ENCODE data around the gene MFSD6L. TPM values are rescaled to one million over a fixed set of nuclear protein-coding genes. Genes with fewer than 3 reads are reported as not detected.
"Not testable (repeated sequence)": the region's sequence is repeated elsewhere in the genome, so short reads cannot be mapped to it uniquely, and the experiment has no call there.

MFSD6L gene
- total RNA-seq, 1 donor from 2014 or later = not detected

DNA sequence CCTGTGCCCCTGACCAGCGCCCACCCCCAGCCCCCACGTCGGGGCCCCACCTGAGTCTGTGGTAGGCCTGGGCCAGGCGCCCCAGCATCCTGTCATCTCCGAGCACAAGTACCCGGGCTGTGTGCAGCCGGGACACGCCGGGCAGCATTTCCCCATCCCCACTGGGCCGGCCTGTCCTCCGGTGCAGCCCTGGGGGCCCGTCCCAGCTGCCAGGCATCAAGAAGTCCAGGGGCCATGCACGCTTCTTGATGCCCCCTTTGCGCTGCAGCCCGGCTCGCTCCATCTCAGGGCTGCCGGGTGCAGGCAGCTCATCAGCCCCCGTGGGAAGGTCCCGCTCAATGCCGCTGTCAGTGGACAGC is 29.3 kb upstream of the MFSD6L start:
- intact Hi-C loops (cut with DNase I) = no loop called here
- no peak for DNase-seq (ENCODE audit: low spot score)
- ATAC-seq = no peak

DNA sequence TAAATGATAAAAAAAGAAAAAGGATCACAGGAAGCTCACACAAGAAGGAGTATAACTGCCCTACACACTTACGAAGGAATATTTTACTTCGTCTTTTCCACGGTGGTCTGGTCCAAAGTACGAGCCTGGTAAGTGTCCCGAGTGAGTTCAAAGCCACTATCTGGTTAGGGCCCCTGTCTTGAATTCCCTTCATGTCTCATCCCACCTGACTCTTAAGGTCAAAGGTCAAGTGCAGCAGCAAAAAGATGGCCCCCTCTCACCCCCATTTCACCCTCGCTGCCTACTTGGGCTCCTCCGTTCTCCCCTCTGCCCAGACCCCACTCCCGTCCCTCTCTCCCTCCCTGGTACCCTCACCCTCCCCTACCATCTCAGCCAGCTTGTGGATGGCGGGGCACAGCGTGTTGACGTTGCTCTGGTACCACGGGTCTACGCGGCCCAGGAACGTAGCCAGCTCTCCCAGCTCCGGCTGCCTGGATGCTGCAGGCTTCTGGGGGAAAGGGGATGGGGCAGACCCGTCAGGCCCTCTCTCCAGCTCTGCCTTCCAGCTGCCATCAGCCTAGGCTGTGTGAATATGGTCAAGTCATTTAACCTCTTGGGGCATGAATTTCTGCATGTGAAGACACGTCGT is 27.8 kb upstream of the MFSD6L start:
- intact Hi-C loops (cut with DNase I) = no loop called here
- ATAC-seq (no peak), DNase-seq (ENCODE audit: low spot score) (no peak)

DNA sequence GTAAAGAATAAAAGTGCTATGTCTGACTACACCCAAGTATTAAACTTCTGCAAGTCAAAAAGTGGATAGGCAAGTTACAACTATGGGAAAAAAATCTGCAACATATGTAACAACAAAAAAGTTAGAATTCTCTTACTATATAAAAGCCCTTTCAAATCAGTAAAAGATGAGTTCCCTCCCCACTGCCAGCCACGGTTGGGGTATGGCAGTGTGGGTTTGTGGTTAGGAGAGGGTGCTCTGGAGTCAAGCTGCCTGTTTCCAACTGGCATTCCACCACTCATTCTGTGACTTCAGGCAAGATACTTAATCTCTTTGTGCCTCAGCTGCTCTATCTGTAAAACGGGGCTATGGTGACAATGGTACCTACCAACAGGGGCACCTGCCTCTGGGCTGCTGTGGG is 26.6 kb upstream of the MFSD6L start:
- ATAC-seq (no peak), DNase-seq (ENCODE audit: low spot score) (no peak)
- intact Hi-C loops (cut with DNase I) = no loop called here

- no peak for DNase-seq (ENCODE audit: low spot score)
- ATAC-seq = no peak
- intact Hi-C loops (cut with DNase I) = no loop called here
Observed at GRCh38 chr17:8823279-8823678, 24.1 kb upstream of the MFSD6L start.

DNA sequence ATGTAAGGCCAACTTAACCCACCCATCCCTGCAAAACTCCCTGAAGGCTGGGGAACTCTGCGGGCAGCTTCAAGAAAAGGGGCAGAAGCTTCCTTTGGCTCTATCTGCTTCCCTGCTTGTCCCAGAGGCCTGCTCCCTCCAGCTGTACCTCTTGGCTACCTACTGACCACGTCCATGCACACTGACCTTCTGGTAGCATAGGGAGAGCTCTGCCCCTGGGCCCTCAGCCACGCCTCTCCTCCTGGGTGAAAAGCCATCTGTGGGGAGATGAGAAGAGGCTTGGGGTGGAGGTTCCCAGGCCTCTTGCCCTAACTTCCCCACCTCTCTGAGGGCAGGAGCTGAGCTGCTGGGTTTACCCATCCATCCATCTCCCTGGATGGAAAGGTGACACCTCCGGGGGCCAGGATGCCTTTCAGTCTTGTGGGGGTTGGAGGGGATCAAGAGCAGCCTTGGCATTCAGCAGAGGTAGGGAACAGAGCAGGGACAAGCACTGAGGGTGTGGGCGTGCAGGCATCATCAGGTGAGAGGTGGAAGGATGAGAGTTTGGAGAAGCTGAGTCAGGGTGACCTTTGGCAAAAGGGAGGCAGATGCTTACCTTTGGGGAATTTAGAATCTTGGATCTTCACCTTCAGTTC is 23.4 kb upstream of the MFSD6L start:
- DNase-seq (ENCODE audit: low spot score) (no peak), ATAC-seq (no peak)

DNA sequence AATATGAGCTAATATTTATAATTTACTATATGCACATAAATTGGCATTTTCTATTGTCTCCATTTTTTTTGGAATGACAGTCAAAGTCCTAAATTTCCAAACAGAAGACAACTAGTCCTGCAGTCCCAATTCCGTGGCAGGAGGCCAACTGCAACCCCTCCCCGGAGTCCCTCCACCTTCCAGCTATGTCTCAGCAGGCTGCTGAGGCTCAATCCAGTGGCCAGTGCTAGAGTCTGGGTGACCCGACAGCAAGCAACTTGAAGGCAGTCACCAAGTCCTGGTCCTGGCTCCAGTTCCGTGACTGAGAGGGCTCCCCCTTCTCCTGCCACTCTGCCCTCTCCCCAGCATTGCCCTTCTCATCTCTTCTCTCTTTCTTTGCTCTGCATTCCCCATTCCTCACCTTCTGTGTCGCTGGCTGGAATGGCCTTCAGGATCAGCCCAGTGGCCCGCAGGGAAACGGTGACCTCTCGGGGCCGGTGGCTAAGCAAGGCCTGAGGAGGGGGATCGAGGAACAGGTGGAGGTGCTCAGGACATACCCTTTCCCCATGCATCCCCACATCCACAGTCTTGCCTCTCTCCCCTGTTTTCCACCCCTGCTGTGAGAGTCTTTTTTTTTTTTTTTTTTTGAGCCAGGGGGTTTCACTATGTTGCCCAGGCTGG is 22.4 kb upstream of the MFSD6L start:
- no peak for ATAC-seq
- DNase-seq (ENCODE audit: low spot score) = no peak
- intact Hi-C loops (cut with DNase I) = no loop called here

More for the DNA sequence above, 23.4 kb upstream of the MFSD6L start:
- intact Hi-C loops (cut with DNase I) = no loop called here

DNA sequence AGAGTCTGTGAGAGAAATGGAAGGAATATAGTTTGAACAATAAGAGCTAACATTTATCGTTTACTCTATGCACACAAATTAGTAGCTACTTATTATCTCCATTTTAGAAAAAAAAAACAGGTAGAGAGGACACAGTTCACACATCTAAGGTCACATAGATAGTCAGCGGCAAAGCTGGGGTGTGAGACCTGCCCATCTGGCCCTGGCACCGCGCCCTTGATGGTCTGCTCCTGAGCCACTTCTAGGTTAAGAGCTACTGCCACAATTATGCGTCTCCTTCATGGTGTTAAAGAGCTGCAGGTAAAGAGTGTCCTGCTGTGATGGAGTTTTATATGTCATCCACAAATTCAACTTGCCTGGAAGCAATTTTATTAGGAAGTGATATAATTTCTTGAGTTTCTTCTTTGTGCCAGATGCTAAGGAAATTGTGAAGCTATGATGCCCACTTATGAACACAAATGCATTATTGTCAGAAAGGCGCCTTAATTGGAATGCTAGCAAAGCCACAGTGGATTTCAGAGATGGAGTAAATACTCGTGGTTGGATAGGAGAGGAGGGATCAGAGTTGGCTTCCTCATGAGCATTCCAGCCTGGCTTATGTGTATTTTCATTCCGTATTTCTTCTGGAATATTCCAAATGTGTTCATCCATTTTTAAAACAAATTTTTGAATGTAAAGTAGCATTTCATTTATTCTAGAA is 21.3 kb upstream of the MFSD6L start:
- ATAC-seq (no peak), DNase-seq (ENCODE audit: low spot score) (peak; percentile 45)
- intact Hi-C loops (cut with DNase I) = no loop called here

DNA sequence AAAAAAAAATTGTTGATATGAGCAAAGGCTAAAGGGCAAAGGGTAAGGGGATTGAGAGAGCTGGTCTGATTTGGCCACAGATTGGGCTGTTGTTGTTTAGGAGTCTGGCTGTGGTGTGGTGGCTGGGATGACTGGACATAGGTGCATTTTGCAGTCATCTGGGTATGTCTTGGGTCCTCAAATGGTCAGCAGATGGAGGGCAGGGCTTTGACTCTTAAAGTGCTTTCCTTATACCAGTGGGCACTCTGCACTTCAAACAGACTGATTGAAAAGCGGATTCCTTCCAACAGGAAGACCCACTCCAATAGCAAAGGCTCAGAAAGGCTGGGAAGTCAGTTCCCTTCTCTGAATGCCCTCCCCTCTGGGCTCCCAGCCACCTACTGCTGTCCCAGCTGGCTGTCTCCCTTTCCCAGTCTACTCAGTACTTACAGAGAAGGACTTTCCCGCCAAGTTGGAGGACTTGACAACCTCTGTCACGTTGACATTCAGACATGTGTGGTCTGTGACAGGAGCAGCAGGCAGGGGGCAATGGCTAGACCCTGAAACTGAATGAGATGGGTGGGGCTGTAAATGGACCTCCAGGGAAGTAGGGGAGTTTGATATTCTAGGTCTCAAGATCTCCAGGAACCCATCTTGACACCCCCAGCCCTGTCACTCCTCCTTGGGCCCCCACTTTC is 19.6 kb upstream of the MFSD6L start:
- intact Hi-C loops (cut with DNase I) = no loop called here
- DNase-seq (ENCODE audit: low spot score) (peak; percentile 35), ATAC-seq (no peak)

- DNase-seq (ENCODE audit: low spot score) (peak; percentile 8), ATAC-seq (no peak)
- intact Hi-C loops (cut with DNase I) = no loop called here
Observed at GRCh38 chr17:8818047-8818446, 18.9 kb upstream of the MFSD6L start.

- intact Hi-C loops (cut with DNase I) = no loop called here
- DNase-seq (ENCODE audit: low spot score) (no peak), ATAC-seq (peak; percentile 62)
Observed at GRCh38 chr17:8806926-8807550, 7.9 kb upstream of the MFSD6L start.

GRCh38 chr17:8806253-8806925 is 7.2 kb upstream of the MFSD6L start:
- no peak for DNase-seq (ENCODE audit: low spot score)
- ATAC-seq = no peak
- intact Hi-C loops (cut with DNase I) = no loop called here

DNA sequence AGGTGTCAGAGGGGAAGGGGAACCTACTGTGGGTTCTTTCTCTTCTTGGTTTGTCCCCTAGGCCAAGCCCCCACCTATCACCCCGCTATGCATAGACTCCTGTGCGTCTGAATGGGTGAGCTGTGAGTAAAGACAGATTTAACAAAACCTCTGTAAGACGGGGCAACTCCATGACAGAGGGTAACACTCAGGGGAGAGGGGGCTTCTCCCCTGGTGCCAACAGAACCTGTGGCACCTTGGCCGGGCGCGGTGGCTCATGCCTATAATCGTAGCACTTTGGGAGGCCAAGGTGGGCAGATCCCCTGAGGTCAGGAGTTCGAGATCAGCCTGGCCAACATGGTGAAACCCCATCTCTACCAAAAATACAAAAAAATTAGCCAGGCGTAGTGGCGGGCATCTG is 6.2 kb upstream of the MFSD6L start:
- ATAC-seq; intact Hi-C loops (cut with DNase I); DNase-seq (ENCODE audit: low spot score): not testable (repeated sequence)

DNA sequence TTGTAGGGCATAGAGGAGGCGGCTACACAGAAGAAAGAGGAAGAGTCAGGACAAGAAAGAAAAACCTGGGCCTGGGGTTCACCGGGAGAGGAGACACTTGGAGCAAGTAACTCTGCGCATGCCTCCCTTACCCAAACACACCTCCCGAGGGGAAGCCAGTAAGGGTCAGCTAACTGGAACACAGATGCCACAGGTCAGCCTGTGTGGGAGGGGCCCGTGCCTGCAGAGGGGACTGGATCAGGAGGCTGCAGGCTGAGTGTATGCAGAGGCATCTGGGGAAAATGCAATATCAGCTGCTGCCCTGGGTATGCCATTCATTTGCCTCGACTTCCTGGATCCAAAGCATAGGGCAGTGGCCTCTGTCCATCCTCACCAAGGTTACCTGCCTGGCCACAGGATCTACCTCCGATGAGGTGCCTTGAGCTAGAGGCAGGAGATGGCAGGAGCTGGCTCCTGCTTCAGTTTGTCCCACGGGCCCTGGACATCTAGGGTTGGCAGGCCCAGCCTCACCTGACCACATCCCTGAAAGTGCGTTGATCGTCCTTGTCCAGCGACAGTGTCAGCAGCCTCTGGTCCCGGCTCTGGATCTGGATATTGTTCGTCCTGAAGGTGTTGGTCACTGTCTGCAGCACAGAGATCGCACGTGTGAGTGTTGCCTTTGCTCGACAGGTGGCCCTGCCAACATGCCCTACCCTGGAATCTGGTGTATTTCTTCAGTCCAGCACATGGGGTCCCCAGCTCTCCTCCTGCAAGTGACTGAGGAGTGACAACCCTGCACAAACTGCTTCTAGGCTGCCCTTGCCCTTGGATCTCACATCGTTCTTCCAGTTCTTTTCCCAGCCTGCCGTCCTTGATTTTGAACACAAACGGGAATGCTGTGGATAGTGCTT is 4.6 kb upstream of the MFSD6L start:
- no peak for DNase-seq (ENCODE audit: low spot score)
- peak; percentile 13 for ATAC-seq
- intact Hi-C loops (cut with DNase I) = no loop called here

DNA sequence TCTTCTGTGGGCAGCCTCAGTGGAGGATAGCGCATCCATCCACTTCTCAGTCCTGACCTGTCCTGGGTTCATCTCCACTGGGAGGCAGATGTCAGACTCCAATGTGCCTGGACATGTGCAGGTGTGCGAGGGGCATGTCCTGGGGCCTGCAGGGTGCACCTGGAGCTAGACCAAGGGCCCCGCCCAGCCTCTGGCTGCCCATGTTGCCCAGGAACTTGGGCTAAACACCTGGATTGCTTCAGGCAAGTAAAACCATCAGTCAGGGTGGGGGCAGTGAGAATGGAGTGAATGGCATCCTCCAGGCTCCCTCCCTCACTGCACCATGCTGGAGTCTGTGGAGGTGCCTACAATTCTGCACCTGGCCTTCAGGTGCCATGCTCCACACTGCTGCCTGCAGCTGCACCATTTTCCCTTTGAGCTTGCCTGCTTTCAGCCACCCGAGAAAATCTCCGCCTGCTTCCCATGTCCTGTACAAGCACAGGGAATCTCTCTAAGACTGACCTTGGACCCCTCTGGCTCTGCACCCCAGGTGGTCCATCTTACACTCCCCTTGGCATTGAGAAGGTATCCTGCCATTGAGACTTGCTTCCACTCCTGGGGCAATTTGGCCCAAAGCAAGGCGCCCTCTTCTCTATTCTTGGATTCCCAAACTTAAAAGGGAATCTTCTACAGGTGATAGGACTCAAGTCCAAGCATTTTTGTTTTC is 2.1 kb upstream of the MFSD6L start:
- no peak for ATAC-seq
- DNase-seq (ENCODE audit: low spot score) = no peak
- intact Hi-C loops (cut with DNase I) = no loop called here

- DNase-seq (ENCODE audit: low spot score) = no peak
- intact Hi-C loops (cut with DNase I) = no loop called here
- ATAC-seq = no peak
Observed at GRCh38 chr17:8800656-8801055, 1.5 kb upstream of the MFSD6L start.

DNA sequence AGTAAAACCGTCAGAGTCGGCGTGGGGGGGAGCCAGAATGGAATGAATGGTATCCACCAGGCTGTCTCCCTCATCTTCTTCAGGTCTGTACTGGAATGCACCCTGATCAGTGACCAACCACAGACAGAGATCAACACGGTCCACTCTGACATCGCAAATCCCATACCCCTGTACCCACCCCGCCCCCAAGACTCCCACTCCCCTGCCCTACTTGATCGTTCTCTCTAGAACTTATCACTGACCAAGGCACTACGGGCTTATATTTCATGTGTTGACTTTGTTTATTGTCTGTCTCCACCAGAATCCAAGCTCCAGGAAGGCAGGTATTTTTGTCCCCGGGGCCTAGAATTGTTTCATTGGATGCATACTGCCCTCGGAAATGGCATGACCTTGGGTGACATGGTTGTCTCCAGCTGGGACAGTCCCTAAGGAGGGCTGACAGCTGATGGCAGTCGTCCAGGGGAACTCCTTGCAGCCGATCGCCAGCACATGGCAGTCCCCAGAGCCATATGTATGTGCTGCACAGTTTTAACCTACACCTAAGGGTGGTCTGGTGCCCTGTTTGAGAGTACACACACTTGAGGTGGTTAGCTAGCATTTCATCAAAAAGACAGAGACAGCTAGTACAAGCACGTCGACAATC is 526 bp upstream of the MFSD6L start:
- intact Hi-C loops (cut with DNase I) = no loop called here
- DNase-seq (ENCODE audit: low spot score) (no peak), ATAC-seq (no peak)
